NB4 (cell line): ENCODE results near the gene SRRM2.

Source experiments
- CTCF ChIP-seq: IDR thresholded peaks from one replicate; pipeline ENCODE4 v1.5.1; 2012; ENCODE audit warnings: low read depth, low read length
- MAX ChIP-seq: IDR thresholded peaks from 2 replicates; pipeline ENCODE4 v1.6.1; 2011; ENCODE audit warnings: low read depth, low read length
- MYC ChIP-seq: IDR thresholded peaks from 2 replicates; pipeline ENCODE4 v1.6.1; 2011; ENCODE audit warnings: low read depth, low read length
- POLR2A ChIP-seq: IDR thresholded peaks from 2 replicates; pipeline ENCODE4 v1.6.1; 2011; ENCODE audit warnings: mild to moderate bottlenecking; ENCODE audit not compliant: insufficient read length; ENCODE audit errors: extremely low read depth

- TF ChIP-seq MYC, result no peak
- no peak for TF ChIP-seq POLR2A
- TF ChIP-seq CTCF, result no peak
- no peak for TF ChIP-seq MAX
These were observed 43.4 kb upstream of the SRRM2 start for GRCh38 chr16:2708955-2709587.
